Neural cell (in vitro differentiated cells): Measurements from ENCODE around the gene TIAL1.
"Not testable (repeated sequence)": the region's sequence is repeated elsewhere in the genome, so short reads cannot be mapped to it uniquely, and the experiment has no call there.

Source experiments
- POLR2AphosphoS5 ChIP-seq: IDR thresholded peaks from 2 replicates; pipeline ENCODE4 v1.6.1; 2012
- TF ChIP-seq, protein P1 (sequence below): fragments of 450-650 bp; IDR thresholded peaks from 2 replicates; pipeline ENCODE4 v1.5.1; 2014; ENCODE audit warnings: antibody characterized with exemption, mild to moderate bottlenecking, moderate library complexity; ENCODE audit not compliant: poor library complexity, severe bottlenecking

DNA sequence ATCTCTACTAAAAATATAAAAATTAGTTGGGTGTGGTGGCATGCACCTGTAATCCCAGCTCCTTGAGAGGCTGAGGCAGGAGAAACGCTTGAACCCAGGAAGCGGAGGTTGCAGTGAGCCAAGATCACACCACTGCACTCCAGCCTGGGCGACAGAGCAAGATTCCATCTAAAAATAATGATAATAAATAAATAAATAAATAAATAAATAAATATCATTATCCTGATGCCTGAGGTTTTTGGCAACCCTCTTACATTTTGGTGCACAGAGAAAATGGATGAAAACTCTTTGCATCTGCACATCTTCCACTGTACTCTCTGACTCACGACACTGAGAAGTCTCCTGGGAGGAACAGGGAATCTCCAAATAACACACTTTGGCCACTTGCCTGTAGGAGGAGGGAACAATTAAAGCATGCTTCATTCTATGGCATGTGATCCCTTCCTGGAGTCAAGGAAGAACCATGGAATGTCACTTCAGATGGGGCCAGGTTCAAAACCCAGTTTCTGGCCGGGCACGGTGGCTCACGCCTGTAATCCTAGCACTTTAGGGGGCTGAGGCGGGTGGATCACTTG lies 68.0 kb downstream of the TIAL1 start:
- not testable (repeated sequence) for TF ChIP-seq POLR2AphosphoS5
- TF ChIP-seq, protein P1, sequence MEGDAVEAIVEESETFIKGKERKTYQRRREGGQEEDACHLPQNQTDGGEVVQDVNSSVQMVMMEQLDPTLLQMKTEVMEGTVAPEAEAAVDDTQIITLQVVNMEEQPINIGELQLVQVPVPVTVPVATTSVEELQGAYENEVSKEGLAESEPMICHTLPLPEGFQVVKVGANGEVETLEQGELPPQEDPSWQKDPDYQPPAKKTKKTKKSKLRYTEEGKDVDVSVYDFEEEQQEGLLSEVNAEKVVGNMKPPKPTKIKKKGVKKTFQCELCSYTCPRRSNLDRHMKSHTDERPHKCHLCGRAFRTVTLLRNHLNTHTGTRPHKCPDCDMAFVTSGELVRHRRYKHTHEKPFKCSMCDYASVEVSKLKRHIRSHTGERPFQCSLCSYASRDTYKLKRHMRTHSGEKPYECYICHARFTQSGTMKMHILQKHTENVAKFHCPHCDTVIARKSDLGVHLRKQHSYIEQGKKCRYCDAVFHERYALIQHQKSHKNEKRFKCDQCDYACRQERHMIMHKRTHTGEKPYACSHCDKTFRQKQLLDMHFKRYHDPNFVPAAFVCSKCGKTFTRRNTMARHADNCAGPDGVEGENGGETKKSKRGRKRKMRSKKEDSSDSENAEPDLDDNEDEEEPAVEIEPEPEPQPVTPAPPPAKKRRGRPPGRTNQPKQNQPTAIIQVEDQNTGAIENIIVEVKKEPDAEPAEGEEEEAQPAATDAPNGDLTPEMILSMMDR: not testable (repeated sequence)
